HepG2 (cell line): ENCODE results near the gene HSPA5. TPM values are rescaled to one million over a fixed set of nuclear protein-coding genes. Genes with fewer than 3 reads are reported as not detected.

Source experiments
- ASH2L ChIP-seq: fragments of 300-600, 200-600 bp; sonication (generic); IDR thresholded peaks from 2 replicates; pipeline ENCODE4 v1.7.0; 2017; ENCODE audit warnings: low read depth, mild to moderate bottlenecking, moderate library complexity, mixed read lengths, low read length; ENCODE audit not compliant: insufficient read length
- GABPA ChIP-seq, 2 experiments: IDR thresholded peaks; 2 replicates each; pipeline ENCODE4 v1.6.1; 2011 to 2016; ENCODE audit warnings: low read depth in 2 of 2, low read length in 1 of 2, missing biosample characterization in 1 of 2, missing genetic modification characterization in 1 of 2
- NFATC3 ChIP-seq: sonication (generic); formaldehyde crosslinking; IDR thresholded peaks from 2 replicates; pipeline ENCODE4 v1.5.1; 2020; ENCODE audit warnings: mild to moderate bottlenecking, missing genetic modification reagents
- PCBP2 ChIP-seq: fragments of 200-400 bp; formaldehyde crosslinking; optimal IDR thresholded peaks from 2 replicates; pipeline ENCODE3; 2018; ENCODE audit warnings: low read length, low read depth; ENCODE audit not compliant: poor library complexity, severe bottlenecking
- SATB2 ChIP-seq: sonication (generic); formaldehyde crosslinking; IDR thresholded peaks from 2 replicates; pipeline ENCODE4 v1.5.0; 2020; ENCODE audit warnings: missing genetic modification reagents
- TARDBP ChIP-seq: sonication (generic); formaldehyde crosslinking; IDR thresholded peaks from 2 replicates; pipeline ENCODE4 v1.8.0; 2022; ENCODE audit warnings: mild to moderate bottlenecking, missing genetic modification reagents
- ZNF142 ChIP-seq: sonication (generic); formaldehyde crosslinking; IDR thresholded peaks from 2 replicates; pipeline ENCODE4 v1.4.0; 2020; ENCODE audit warnings: missing genetic modification reagents
- ZNF331 ChIP-seq: sonication (generic); formaldehyde crosslinking; IDR thresholded peaks from 2 replicates; pipeline ENCODE4 v1.4.0; 2020; ENCODE audit warnings: missing genetic modification reagents
- ZNF44 ChIP-seq: sonication (generic); formaldehyde crosslinking; IDR thresholded peaks from 2 replicates; pipeline ENCODE4 v1.5.1; 2020; ENCODE audit warnings: mild to moderate bottlenecking, missing genetic modification reagents
- ZNF549 ChIP-seq: sonication (generic); formaldehyde crosslinking; IDR thresholded peaks from 2 replicates; pipeline ENCODE4 v1.5.0; 2020; ENCODE audit warnings: missing genetic modification reagents
- ZNF577 ChIP-seq: sonication (generic); formaldehyde crosslinking; IDR thresholded peaks from 2 replicates; pipeline ENCODE4 v1.4.0; 2020; ENCODE audit warnings: mild to moderate bottlenecking, low read depth, missing genetic modification reagents, borderline replicate concordance
- ZNF652 ChIP-seq: IDR thresholded peaks from 2 replicates; pipeline ENCODE4 v1.6.1; 2016; ENCODE audit warnings: low read depth, borderline replicate concordance
- ZNF773 ChIP-seq: sonication (generic); formaldehyde crosslinking; IDR thresholded peaks from 2 replicates; pipeline ENCODE4 v1.4.0; 2020; ENCODE audit warnings: missing genetic modification reagents, borderline replicate concordance
- polyA plus RNA-seq, 8 experiments: library from polyadenylated mRNA; depleted of rRNA in 3 of 8; stranded (reverse) in 7 of 8; unstranded in 1 of 8; fragments of >200 nt; fragmentation: Illumina TruSeq in 4 of 8; extraction: Trizol in 4 of 8; gene quantifications; 2 replicates each; pipeline versions ENCODE4 v1.2.1 to v1.2.3, GENCODE V29; 2011 to 2016; ENCODE audit warnings: low read depth in 4 of 8, missing spikeins in 1 of 8, mixed read lengths in 1 of 8; ENCODE audit not compliant: insufficient read depth in 1 of 8
- total RNA-seq, 5 experiments: library from RNA; depleted of rRNA; stranded (reverse); fragments of >200 nt; fragmentation: Illumina TruSeq; extraction: Trizol; gene quantifications; 2 replicates each; pipeline ENCODE4 v1.2.3, GENCODE V29; 2016; ENCODE audit warnings: low read depth in 1 of 5
- TF ChIP-seq, protein P1 (sequence below): sonication (generic); formaldehyde crosslinking; IDR thresholded peaks from 2 replicates; pipeline ENCODE4 v1.5.0; 2020; ENCODE audit warnings: mild to moderate bottlenecking, missing genetic modification reagents, moderate library complexity
- TF ChIP-seq, protein P2 (sequence below): sonication (generic); formaldehyde crosslinking; conservative IDR thresholded peaks from 2 replicates; pipeline ENCODE4 v1.4.0; 2020; ENCODE audit warnings: missing genetic modification reagents
- TF ChIP-seq, protein P3 (sequence below): sonication (generic); formaldehyde crosslinking; IDR thresholded peaks from 2 replicates; pipeline ENCODE4 v1.4.0; 2020; ENCODE audit warnings: missing genetic modification reagents

HSPA5 gene
- total and polyA plus RNA-seq, 2 of the 13 experiments (the other 11 are each of a cell fraction or from before 2014, with no cell fraction given): 201 to 206 TPM

GRCh38 chr9:125189361-125190289, 51.5 kb downstream of the HSPA5 start, which contains the start of gene PPP6C (continued):
- TF ChIP-seq GABPA (IDR thresholded peaks at IDR 0.05; ENCODE audit: low read depth, low read length) (peak; percentile 81), GABPA (CRISPR knock-in tag; IDR thresholded peaks at IDR 0.05; ENCODE audit: low read depth) (peak; percentile 90), TARDBP (CRISPR knock-in tag) (peak; percentile 91; the same call in 1 of the 2 replicates), SATB2 (CRISPR knock-in tag) (no peak), ZNF331 (CRISPR knock-in tag) (peak; percentile 82; the same call in 1 of the 2 replicates), ZNF577 (no peak), NFATC3 (no peak), ZNF652 (CRISPR knock-in tag) (no peak), ZNF549 (no peak), ZNF142 (CRISPR knock-in tag) (no peak; the same call in 1 of the 2 replicates), ZNF44 (no peak), ZNF773 (CRISPR knock-in tag) (no peak), ASH2L (peak; percentile 97), PCBP2 (no peak)
- TF ChIP-seq, protein P1, sequence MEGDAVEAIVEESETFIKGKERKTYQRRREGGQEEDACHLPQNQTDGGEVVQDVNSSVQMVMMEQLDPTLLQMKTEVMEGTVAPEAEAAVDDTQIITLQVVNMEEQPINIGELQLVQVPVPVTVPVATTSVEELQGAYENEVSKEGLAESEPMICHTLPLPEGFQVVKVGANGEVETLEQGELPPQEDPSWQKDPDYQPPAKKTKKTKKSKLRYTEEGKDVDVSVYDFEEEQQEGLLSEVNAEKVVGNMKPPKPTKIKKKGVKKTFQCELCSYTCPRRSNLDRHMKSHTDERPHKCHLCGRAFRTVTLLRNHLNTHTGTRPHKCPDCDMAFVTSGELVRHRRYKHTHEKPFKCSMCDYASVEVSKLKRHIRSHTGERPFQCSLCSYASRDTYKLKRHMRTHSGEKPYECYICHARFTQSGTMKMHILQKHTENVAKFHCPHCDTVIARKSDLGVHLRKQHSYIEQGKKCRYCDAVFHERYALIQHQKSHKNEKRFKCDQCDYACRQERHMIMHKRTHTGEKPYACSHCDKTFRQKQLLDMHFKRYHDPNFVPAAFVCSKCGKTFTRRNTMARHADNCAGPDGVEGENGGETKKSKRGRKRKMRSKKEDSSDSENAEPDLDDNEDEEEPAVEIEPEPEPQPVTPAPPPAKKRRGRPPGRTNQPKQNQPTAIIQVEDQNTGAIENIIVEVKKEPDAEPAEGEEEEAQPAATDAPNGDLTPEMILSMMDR (CRISPR knock-in tag): peak; percentile 93
- TF ChIP-seq, protein P2, sequence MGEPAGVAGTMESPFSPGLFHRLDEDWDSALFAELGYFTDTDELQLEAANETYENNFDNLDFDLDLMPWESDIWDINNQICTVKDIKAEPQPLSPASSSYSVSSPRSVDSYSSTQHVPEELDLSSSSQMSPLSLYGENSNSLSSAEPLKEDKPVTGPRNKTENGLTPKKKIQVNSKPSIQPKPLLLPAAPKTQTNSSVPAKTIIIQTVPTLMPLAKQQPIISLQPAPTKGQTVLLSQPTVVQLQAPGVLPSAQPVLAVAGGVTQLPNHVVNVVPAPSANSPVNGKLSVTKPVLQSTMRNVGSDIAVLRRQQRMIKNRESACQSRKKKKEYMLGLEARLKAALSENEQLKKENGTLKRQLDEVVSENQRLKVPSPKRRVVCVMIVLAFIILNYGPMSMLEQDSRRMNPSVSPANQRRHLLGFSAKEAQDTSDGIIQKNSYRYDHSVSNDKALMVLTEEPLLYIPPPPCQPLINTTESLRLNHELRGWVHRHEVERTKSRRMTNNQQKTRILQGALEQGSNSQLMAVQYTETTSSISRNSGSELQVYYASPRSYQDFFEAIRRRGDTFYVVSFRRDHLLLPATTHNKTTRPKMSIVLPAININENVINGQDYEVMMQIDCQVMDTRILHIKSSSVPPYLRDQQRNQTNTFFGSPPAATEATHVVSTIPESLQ (CRISPR knock-in tag): no peak
- TF ChIP-seq, protein P3, sequence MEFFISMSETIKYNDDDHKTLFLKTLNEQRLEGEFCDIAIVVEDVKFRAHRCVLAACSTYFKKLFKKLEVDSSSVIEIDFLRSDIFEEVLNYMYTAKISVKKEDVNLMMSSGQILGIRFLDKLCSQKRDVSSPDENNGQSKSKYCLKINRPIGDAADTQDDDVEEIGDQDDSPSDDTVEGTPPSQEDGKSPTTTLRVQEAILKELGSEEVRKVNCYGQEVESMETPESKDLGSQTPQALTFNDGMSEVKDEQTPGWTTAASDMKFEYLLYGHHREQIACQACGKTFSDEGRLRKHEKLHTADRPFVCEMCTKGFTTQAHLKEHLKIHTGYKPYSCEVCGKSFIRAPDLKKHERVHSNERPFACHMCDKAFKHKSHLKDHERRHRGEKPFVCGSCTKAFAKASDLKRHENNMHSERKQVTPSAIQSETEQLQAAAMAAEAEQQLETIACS (CRISPR knock-in tag): no peak
